Stomach (tissue), 4 donors: Measurements from ENCODE around the gene TIGD1.

Source experiments
- CTCF ChIP-seq, 7 experiments: fragments of 450-650 bp in 4 of 7; fragments of 200-600 bp in 3 of 7; sonication (generic) in 3 of 7; IDR thresholded peaks; one replicate each; pipeline ENCODE4 v1.5.1; 2016 to 2019; ENCODE audit warnings: antibody characterized with exemption in 7 of 7, control low read depth in 2 of 7, mild to moderate bottlenecking in 1 of 7
- POLR2AphosphoS5 ChIP-seq, 3 donors: sonication (generic); formaldehyde crosslinking; IDR thresholded peaks; one replicate each; pipeline ENCODE4 v1.6.1; 2016; ENCODE audit warnings: antibody characterized with exemption in 3 of 3

- TF ChIP-seq CTCF (IDR thresholded peaks at IDR 0.05) (no peak), POLR2AphosphoS5 (IDR thresholded peaks at IDR 0.05) (no peak)
Measured at GRCh38 chr2:232568161-232568560, 17.8 kb upstream of the TIGD1 start.
